Mesodermal cell (in vitro differentiated cells): ENCODE data around the gene PDE8A.
A peak's percentile ranks its signal among the peaks of the same experiment; 100 is the strongest.
"Not testable (repeated sequence)": the region's sequence is repeated elsewhere in the genome, so short reads cannot be mapped to it uniquely, and the experiment has no call there.

ENCODE experiments used
- H3K27ac ChIP-seq: 2 replicates; pipeline ENCODE4 v1.7.0; 2013; ENCODE audit warnings: mild to moderate bottlenecking, low read depth, low read length, moderate library complexity; ENCODE audit not compliant: severe bottlenecking
- H3K36me3 ChIP-seq: 2 replicates; pipeline ENCODE4 v1.7.1; 2013; ENCODE audit warnings: mild to moderate bottlenecking, low read length, moderate library complexity; ENCODE audit not compliant: control insufficient read depth, insufficient read depth
- H3K4me1 ChIP-seq: one replicate; pipeline ENCODE4 v1.7.1; 2013; ENCODE audit warnings: mild to moderate bottlenecking, low read length; ENCODE audit not compliant: insufficient read depth, control insufficient read depth, poor library complexity, severe bottlenecking
- H3K4me3 ChIP-seq: 2 replicates; pipeline ENCODE4 v1.7.0; 2013; ENCODE audit warnings: low read length, control low read depth, mild to moderate bottlenecking; ENCODE audit not compliant: insufficient read depth, poor library complexity, severe bottlenecking; ENCODE audit errors: extremely low read depth
- H3K9me3 ChIP-seq: 2 replicates; pipeline ENCODE4 v1.7.1; 2013; ENCODE audit warnings: mild to moderate bottlenecking, low read length, moderate library complexity; ENCODE audit not compliant: control insufficient read depth
- WGBS, 2 experiments: methylation state at CpG; one replicate each; pipeline ENCODE4 v1.1.5; 2013; ENCODE audit warnings: missing lambda C conversion rate in 2 of 2; ENCODE audit not compliant: insufficient coverage in 2 of 2; 5-methylcytosine and 5-hydroxymethylcytosine counted together

Gene PDE8A

DNA sequence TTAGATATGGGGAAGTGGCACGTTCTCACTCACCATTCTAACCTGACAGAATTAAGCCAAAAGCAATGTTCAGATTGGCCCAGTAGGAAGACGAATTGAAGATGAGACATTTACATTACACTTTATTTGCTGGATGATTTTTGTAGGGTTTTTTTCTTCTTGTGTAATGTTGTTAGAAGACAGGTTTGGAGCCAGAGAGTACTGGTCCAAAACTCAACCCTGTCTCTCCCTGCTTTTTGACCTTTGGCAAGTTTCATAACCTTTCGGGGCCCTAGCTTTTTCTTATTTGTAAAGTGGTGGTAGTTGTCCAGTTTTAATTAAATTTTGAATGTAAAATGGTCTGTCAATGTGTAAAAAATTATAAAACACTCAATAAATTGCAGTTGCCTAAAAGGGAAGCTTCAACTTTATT lies 29.5 kb downstream of the PDE8A start:
- H3K4me1 ChIP-seq: peaks cover 3% of the 10 kb centered on the region
- H3K9me3 ChIP-seq: no peaks in the 10 kb centered on the region
- H3K27ac ChIP-seq: peak overlapping the region; percentile 36
- no peaks in the 10 kb centered on the region for H3K36me3 ChIP-seq
- WGBS, 2 experiments: no CpG with 5 or more reads among the region's 3 CpGs
- no peak overlapping the region for H3K4me3 ChIP-seq

DNA sequence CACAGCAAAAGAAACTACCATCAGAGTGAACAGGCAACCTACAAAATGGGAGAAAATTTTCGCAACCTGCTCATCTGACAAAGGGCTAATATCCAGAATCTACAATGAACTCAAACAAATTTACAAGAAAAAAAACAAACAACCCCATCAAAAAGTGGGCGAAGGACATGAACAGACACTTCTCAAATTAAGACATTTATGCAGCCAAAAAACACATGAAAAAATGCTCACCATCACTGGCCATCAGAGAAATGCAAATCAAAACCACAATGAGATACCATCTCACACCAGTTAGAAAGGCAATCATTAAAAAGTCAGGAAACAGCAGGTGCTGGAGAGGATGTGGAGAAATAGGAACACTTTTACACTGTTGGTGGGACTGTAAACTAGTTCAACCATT lies 30.1 kb downstream of the PDE8A start:
- not testable (repeated sequence) for H3K4me3 ChIP-seq, H3K36me3 ChIP-seq, H3K27ac ChIP-seq, H3K9me3 ChIP-seq, H3K4me1 ChIP-seq
- WGBS, 2 experiments: no CpG with 5 or more reads among the region's 2 CpGs

DNA sequence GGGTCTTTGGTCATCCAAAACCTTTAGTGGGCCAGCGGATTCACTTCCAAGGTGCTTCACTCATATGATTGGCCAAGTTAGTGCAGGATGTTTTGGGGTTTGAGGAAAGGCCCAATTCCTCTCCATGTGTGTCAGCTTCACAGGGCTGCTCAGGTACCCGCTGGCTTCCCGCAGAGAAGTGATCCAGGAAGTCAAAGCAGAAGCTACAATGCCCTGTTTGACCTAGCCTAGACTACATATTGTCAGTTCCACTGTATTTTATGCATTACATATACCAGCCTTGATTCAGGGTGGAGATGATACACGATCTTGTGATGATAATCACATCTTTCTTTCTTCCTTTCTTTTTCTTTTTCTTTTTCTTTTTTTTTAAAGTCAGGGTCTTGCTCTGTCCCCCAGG lies 32.1 kb downstream of the PDE8A start:
- Histone ChIP-seq H3K4me3 (no peak overlapping the region), H3K36me3 (no peaks in the 10 kb centered on the region), H3K4me1 (peaks cover 3% of the 10 kb centered on the region), H3K9me3 (no peaks in the 10 kb centered on the region), H3K27ac (no peak overlapping the region)
- WGBS, 2 experiments: 79 to 92% methylated on average over 4 of the region's 4 CpGs

DNA sequence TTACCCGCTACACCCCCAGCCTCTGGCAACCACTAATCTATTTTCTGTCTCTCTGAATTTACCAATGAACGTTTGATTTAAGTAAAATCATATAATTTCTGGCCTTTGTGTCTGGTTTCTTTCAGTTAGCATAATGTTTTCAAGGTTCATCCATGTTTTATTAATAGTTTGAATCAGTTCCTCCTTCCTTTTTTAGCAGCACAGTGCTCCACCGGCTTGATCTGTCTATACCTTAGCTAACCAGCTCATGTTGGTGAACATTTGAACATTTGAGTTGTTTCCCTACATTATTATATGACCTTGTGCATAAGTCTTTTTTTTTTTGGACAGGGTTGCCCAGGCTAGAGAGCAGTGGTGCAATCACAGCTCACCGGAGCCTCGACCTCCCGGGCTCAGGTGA lies 33.3 kb downstream of the PDE8A start:
- no peaks in the 10 kb centered on the region for H3K9me3 ChIP-seq
- no peak overlapping the region for H3K27ac ChIP-seq
- WGBS, 2 experiments: 97 to 100% methylated on average over 2 to 4 of the region's 6 CpGs
- no peak overlapping the region for H3K4me3 ChIP-seq
- peaks cover 3% of the 10 kb centered on the region for H3K4me1 ChIP-seq
- no peaks in the 10 kb centered on the region for H3K36me3 ChIP-seq

DNA sequence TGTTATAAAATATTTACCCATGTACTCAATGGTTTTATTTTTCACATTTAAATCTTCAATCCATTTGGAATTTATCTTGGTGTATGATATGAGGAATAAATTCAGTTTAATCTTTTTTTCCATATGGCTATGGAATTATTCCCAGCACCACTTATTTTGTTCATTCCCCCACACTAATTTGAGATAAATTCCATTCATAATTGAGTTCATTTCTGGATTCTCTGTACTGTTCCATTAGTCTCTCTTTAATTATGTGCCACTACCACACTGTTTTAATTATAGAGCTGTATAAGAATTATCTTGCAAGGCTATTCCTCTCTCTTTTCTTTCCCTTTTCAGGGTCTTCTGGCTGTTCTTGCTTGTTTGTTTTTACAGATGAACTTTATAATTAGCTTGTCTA lies 34.6 kb downstream of the PDE8A start:
- Histone ChIP-seq H3K27ac (no peak overlapping the region), H3K4me3 (no peak overlapping the region), H3K4me1 (no peaks in the 10 kb centered on the region), H3K9me3 (no peaks in the 10 kb centered on the region), H3K36me3 (no peaks in the 10 kb centered on the region)

DNA sequence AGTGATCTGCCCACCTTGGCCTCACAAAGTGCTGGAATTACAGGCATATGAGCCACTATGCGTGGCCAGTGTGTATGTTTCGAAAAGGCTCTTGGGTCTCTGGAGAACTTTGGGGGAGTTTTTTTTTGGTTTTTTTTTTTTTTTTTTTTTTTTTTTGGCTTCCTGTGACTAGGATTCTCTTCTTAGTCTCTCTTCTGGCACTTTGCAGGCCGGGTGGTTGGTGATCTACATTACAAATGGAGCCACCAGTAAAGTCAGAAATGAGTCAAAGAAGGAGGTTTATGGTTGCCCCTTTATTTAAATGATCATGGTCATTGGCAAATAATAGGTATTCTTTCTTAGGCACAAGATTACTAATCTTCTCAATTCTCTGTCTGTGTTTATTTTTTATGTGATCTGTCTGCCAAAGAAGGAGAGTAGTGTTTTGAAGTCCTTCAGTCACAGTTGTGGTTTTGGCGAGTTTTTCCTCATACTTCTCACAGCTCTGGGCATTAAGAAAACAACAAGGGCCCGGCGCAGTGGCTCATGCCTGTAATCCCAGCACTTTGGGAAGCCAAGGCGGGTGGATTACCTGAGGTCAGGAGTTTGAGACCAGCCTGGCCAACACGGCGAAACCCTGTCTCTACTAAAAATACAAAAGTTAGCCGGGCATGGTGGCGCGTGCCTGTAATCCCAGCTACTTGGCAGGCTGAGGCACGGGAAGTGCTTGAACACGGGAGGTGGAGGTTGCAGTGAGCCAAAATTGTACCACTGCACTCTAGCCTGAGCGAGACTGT lies 38.3 kb downstream of the PDE8A start:
- WGBS, 2 experiments: 92 to 96% methylated on average over 10 of the region's 15 CpGs
- Histone ChIP-seq H3K36me3 (no peaks in the 10 kb centered on the region), H3K9me3 (no peaks in the 10 kb centered on the region), H3K4me3 (no peak overlapping the region), H3K27ac (no peak overlapping the region), H3K4me1 (peaks cover 9% of the 10 kb centered on the region)

DNA sequence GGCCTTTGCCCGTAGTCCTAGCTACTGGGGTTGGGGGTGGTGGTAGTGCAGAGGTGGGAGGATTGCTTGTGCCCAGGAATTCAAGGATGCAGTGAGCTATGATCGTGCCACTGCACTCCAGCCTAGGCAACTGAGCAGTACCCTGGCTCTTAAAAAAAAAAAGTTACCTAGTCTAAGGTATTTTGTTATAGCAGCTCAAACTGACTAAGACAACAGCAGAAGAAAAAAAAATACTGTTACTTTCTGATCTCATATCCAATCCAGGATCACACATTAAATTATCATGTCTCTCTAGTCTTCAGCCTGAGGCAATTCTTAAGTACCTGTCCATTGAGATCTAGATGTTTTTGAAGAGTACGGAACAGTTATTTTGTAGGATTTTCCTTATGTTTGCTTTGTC lies 39.8 kb downstream of the PDE8A start:
- Histone ChIP-seq H3K27ac (no peak overlapping the region), H3K4me1 (peaks cover 11% of the 10 kb centered on the region), H3K4me3 (no peak overlapping the region), H3K36me3 (no peaks in the 10 kb centered on the region), H3K9me3 (no peaks in the 10 kb centered on the region)
- WGBS, 2 experiments: 100% methylated on average over 3 of the region's 3 CpGs; no CpG with 5 or more reads in 1 of the 2 experiments

DNA sequence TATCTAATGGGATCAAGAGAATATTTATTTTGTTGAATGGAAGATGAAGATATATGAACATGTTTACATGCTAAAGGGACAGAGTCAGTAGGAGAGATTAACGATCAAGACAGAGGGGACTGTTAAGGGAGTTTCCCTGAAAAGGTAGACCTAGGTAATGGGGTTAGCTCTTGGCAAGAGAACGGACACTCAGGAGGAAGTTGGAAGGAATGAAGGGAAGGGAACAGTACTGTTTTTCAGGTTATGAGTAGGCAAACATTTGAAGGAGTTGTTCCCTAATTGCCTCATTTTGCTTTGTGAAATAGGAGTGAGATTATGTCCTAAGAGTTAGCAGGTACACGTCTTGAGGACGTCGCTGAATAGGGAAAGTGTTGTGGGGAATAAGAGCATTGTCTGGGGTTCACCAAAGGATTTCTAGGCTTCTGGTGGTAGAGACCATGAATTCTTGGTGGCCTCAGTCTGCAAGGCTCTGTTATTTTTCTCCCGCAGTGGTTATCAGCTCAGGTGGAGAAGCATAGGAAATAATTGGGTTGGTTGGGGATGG lies 41.3 kb downstream of the PDE8A start:
- peaks cover 11% of the 10 kb centered on the region for H3K4me1 ChIP-seq
- no peak overlapping the region for H3K4me3 ChIP-seq
- H3K9me3 ChIP-seq: no peaks in the 10 kb centered on the region
- 96% methylated on average over 5 to 6 of the region's 6 CpGs for WGBS, 2 experiments
- no peak overlapping the region for H3K27ac ChIP-seq
- no peaks in the 10 kb centered on the region for H3K36me3 ChIP-seq

DNA sequence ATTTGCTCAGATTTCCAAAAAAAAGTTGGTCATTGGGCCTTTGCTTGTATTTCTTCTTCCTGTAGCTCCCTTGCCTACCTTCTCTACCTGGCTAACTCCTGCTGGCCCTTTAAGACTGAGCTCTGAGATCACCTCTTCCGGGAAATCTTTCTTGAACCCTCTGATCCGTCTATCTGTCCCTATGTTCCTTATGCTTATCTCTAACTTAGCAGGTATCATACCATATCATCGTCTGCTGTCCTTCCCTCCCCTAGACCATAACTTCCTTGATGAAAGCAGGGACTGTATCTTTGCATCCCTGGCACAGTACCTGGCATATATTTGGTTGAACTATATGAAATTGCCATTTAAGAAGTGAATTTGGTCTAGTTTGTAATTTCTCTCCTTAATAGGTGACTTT lies 42.3 kb downstream of the PDE8A start:
- Histone ChIP-seq H3K27ac (no peak overlapping the region), H3K4me3 (no peak overlapping the region), H3K9me3 (no peaks in the 10 kb centered on the region), H3K4me1 (peaks cover 12% of the 10 kb centered on the region), H3K36me3 (no peaks in the 10 kb centered on the region)
- WGBS, 2 experiments: 85 to 100% methylated on average over 2 of the region's 3 CpGs

DNA sequence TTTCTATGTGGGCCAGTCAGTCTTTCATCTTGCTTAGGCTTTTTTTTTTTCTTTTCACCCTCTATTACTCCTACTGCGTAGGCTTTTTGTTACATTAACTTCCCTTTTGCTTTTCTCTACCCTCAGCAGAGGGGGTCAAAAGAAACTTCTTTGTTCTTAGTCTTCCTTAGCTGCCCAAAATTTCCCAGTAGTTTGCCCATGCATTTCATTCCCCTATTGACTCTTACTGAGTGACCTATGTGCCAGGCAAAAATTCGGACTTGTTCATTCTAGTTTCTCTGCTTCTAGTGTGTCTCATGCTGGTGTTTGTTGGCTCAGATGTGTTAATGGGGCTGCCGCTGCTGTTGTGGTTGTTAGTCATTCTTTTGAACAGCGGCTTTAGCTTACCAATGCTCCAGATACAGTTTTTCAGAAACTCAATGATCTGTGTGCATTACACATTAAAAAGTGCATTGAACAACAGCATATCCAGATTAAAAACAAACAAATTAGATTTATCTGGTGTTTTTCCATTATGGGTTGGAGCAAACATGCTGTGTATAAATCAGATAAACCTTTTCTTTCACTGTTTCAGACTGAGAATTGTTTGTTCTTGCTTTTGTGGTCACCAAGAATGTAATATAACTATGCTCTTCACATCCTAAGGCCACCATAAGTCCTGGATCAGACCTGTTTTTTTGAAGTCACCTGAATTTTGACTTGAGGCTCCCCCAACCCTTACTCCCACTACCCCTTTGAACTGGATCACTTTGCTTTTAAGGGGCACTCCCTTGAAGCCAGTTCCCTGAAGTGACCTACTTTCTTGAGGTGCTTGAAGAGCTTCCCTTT lies 43.1 kb downstream of the PDE8A start:
- H3K9me3 ChIP-seq: no peaks in the 10 kb centered on the region
- no peak overlapping the region for H3K27ac ChIP-seq
- H3K36me3 ChIP-seq: no peaks in the 10 kb centered on the region
- 30 to 73% methylated on average over 1 to 2 of the region's 4 CpGs for WGBS, 2 experiments
- peaks cover 19% of the 10 kb centered on the region for H3K4me1 ChIP-seq
- H3K4me3 ChIP-seq: no peak overlapping the region
